ENCODE results near the gene GABRG3. TPM values are rescaled to one million over a fixed set of nuclear protein-coding genes. Genes with fewer than 3 reads are reported as not detected.
"Not testable (repeated sequence)": the region's sequence is repeated elsewhere in the genome, so short reads cannot be mapped to it uniquely, and the experiment has no call there.

The GABRG3 gene
- polyA plus RNA-seq, 1 donor, result 0.57 TPM

DNA sequence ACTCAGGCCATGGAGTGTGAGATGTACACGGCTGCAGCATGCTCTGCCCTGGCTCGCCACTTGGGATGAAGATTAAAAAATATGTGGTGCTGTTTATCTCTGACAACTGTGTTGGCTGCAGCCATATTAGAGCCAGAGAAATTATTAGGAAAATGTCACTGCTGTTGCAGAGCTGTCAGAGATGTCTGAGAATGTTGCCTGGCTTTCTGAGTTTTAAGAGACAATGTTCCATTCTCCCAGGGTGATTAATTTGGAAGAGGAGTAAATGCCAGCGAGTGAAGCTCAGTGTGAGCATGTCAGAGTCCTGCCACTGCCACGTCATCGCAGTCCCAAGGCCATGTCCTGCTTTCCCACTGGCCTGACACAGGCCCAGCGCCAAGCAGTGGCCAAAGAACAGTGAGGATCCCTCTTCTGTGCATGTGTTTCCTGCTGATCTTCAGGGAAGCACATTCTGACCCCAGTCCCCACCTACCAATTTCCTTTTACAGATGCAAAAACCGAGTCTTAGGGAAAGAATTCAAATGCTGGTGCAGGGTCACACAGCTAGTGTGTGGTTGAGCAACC, 370.9 kb downstream of the GABRG3 start:
- no peaks in the 10 kb centered on the region for H3K9me3 ChIP-seq (ENCODE audit: control insufficient read depth, low read depth, low read length)
- no CpG with 5 or more reads among the region's 7 CpGs for WGBS (ENCODE audit: insufficient coverage, low lambda C conversion rate)
- H3K4me3 ChIP-seq (ENCODE audit: low read length), result no peak overlapping the region
- DNase-seq, result no peak
- no peaks in the 10 kb centered on the region for H3K36me3 ChIP-seq (ENCODE audit: control insufficient read depth, insufficient read depth, low read length)
- no peak overlapping the region for H3K27ac ChIP-seq (ENCODE audit: low read length)
- H3K27me3 ChIP-seq (ENCODE audit: control insufficient read depth, insufficient read depth, low read length), result no peaks in the 10 kb centered on the region
- no peaks in the 10 kb centered on the region for H3K4me1 ChIP-seq (ENCODE audit: control insufficient read depth, insufficient read depth, low read length)

DNA sequence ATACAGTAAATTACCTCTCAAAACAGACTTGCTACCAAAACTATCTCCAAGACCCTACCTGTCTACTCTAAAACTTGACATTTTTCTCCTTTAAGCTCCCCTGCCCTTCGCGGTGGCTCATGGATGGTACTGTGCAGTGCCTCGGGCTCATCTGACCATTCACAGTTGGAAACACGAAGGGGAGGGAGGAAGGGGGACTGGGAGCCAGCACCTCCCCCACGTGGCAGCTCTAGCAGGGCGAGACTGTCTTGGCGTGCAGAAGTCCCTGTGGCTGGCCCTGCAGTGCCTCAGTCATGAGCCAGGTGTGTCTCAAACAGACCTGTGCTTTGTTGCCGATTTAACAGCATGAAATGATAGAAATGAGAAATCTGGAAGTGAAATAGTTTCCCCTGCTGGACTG, 372.0 kb downstream of the GABRG3 start:
- no peak overlapping the region for H3K27ac ChIP-seq (ENCODE audit: low read length)
- WGBS (ENCODE audit: insufficient coverage, low lambda C conversion rate), result no CpG with 5 or more reads among the region's 8 CpGs

DNA sequence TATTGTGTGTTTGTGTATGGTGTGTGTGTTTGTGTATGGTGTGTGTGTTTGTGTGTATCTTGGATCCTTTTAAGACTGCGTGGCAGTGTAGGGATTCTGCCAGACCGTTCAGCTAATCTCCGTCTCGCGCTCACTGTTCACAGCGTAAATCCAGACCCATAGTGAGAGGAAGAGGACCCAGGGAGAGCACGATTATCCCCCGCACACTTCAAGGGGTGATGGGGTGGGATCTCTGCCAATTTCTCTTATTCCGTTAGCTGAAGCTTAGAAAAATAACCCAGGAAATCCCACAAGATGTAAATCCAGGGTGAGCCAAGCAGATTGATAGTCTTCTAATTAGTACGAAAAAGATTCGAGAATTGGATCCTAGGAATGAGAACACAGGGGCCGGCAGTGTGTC, 381.2 kb downstream of the GABRG3 start:
- no CpG with 5 or more reads among the region's 12 CpGs for WGBS (ENCODE audit: insufficient coverage, low lambda C conversion rate)
- DNase-seq, result no peak
- no peak overlapping the region for H3K4me3 ChIP-seq (ENCODE audit: low read length)
- H3K27ac ChIP-seq (ENCODE audit: low read length), result no peak overlapping the region
- no peaks in the 10 kb centered on the region for H3K36me3 ChIP-seq (ENCODE audit: control insufficient read depth, insufficient read depth, low read length)
- H3K27me3 ChIP-seq (ENCODE audit: control insufficient read depth, insufficient read depth, low read length), result no peaks in the 10 kb centered on the region
- H3K9me3 ChIP-seq (ENCODE audit: control insufficient read depth, low read depth, low read length), result peaks cover 15% of the 10 kb centered on the region
- H3K4me1 ChIP-seq (ENCODE audit: control insufficient read depth, insufficient read depth, low read length), result no peaks in the 10 kb centered on the region

More for the DNA sequence above, 372.0 kb downstream of the GABRG3 start:
- no peaks in the 10 kb centered on the region for H3K4me1 ChIP-seq (ENCODE audit: control insufficient read depth, insufficient read depth, low read length)
- no peaks in the 10 kb centered on the region for H3K36me3 ChIP-seq (ENCODE audit: control insufficient read depth, insufficient read depth, low read length)
- H3K4me3 ChIP-seq (ENCODE audit: low read length), result no peak overlapping the region
- no peaks in the 10 kb centered on the region for H3K27me3 ChIP-seq (ENCODE audit: control insufficient read depth, insufficient read depth, low read length)
- no peaks in the 10 kb centered on the region for H3K9me3 ChIP-seq (ENCODE audit: control insufficient read depth, low read depth, low read length)
- no peak for DNase-seq

DNA sequence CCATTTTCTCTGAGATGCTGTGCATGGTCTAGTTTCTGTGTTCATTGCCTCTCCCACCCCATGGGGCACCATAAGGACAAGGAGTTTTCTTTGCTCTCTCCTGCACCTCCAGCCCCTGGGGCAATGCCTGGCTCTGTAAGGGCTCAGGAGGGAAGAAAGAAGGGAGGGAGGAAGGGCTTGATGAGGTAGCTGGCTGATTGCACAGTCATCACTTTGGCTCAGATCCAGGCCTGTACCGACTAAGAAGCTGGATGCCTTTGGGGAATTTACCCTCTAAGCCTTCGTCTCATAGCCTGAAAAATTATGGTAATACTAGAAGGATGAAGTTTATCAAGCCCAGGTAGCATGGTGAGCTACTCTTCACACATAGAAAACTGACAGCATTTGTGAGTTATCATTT, 382.9 kb downstream of the GABRG3 start:
- Histone ChIP-seq H3K4me3 (ENCODE audit: low read length) (no peak overlapping the region), H3K36me3 (ENCODE audit: control insufficient read depth, insufficient read depth, low read length) (no peaks in the 10 kb centered on the region), H3K4me1 (ENCODE audit: control insufficient read depth, insufficient read depth, low read length) (no peaks in the 10 kb centered on the region), H3K27me3 (ENCODE audit: control insufficient read depth, insufficient read depth, low read length) (peaks cover 6% of the 10 kb centered on the region), H3K27ac (ENCODE audit: low read length) (no peak overlapping the region), H3K9me3 (ENCODE audit: control insufficient read depth, low read depth, low read length) (peaks cover 15% of the 10 kb centered on the region)
- WGBS (ENCODE audit: insufficient coverage, low lambda C conversion rate), result no CpG with 5 or more reads among the region's 2 CpGs
- no peak for DNase-seq

DNA sequence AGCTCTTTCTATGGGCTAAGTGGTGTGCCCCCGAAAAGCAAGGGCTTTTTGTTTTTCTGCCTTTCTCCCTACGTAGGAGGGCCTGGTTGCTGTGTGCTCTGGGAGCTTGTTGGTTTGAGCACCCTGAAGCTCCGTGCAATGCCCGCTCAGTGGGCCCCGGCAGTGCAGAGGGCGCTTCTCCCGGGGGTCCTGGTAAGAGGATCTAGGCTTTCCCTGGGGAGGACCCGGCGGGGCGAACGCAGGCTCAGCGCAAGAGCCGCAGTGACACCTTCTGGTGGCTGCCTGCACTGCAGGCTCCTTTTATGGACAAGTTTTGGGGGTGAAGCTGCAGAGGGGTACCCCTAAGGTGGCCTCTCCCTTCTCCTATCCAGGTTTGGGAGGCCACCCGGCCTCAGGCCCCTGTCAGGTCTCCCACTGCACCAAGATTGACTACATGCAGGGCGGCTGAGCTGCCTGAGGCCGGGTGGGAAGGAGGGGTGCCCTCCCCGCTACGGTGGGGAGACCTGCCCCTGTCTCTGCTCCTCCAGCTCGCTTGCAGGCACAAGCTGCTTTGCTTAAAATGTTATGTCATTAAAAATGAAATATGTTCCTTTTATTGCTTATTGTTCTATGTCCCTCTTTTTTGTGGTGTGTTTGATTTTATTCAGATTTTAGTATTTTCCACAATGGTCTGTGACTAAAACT, 387.9 kb downstream of the GABRG3 start:
- peak; percentile 14 to 23 for DNase-seq
- no CpG with 5 or more reads among the region's 19 CpGs for WGBS (ENCODE audit: insufficient coverage, low lambda C conversion rate)
- no peaks in the 10 kb centered on the region for H3K4me1 ChIP-seq (ENCODE audit: control insufficient read depth, insufficient read depth, low read length)
- H3K27ac ChIP-seq (ENCODE audit: low read length), result no peak overlapping the region
- H3K36me3 ChIP-seq (ENCODE audit: control insufficient read depth, insufficient read depth, low read length), result no peaks in the 10 kb centered on the region
- peaks cover 7% of the 10 kb centered on the region for H3K27me3 ChIP-seq (ENCODE audit: control insufficient read depth, insufficient read depth, low read length)
- H3K9me3 ChIP-seq (ENCODE audit: control insufficient read depth, low read depth, low read length), result no peaks in the 10 kb centered on the region
- no peak overlapping the region for H3K4me3 ChIP-seq (ENCODE audit: low read length)

DNA sequence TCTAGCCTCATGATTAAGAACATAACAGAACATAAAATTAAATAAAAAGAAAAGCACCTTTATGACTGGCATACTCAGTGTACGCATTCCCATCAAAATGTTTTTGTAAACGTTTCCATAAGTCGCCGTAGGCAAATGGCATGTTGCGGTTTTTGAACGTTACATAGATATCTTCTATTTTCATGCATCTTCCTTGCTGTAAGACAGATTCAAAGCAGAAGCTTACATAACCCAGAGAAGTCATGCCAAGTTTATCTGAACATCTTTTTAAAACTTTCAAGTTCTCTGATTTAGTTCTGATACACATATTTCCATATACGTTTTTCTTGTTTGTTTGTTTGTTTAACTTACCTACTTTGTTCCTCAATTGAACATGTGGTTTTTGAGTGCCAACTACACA, 388.6 kb downstream of the GABRG3 start:
- no peaks in the 10 kb centered on the region for H3K36me3 ChIP-seq (ENCODE audit: control insufficient read depth, insufficient read depth, low read length)
- no peak for DNase-seq
- whole genome bisulfite sequencing (ENCODE audit: insufficient coverage, low lambda C conversion rate), result 97% methylated on average over 5 of the region's 7 CpGs
- H3K9me3 ChIP-seq (ENCODE audit: control insufficient read depth, low read depth, low read length), result no peaks in the 10 kb centered on the region
- no peak overlapping the region for H3K4me3 ChIP-seq (ENCODE audit: low read length)
- H3K4me1 ChIP-seq (ENCODE audit: control insufficient read depth, insufficient read depth, low read length), result no peaks in the 10 kb centered on the region
- H3K27me3 ChIP-seq (ENCODE audit: control insufficient read depth, insufficient read depth, low read length), result peaks cover 7% of the 10 kb centered on the region
- no peak overlapping the region for H3K27ac ChIP-seq (ENCODE audit: low read length)

DNA sequence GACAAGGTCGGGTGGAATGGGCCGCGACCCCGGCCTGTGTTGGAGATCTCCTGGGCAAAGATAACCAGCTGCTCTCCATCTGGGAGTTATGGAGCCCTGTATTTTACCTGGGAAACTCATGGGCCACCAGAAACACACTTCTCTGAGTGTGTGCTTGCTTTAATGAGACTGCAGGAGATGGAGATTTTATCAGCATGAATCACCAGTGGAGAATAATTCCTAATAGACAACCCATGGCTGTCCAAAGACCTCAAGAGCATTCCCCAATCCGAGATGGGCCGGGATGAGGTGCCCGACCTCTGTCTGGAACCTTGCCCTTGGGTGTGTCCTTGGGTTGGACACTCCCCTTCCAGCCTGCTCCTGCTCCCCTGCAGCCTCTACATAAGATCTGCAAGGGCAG, 389.3 kb downstream of the GABRG3 start:
- no CpG with 5 or more reads among the region's 7 CpGs for WGBS (ENCODE audit: insufficient coverage, low lambda C conversion rate)
- H3K4me1 ChIP-seq (ENCODE audit: control insufficient read depth, insufficient read depth, low read length), result no peaks in the 10 kb centered on the region
- DNase-seq, result no peak
- no peaks in the 10 kb centered on the region for H3K36me3 ChIP-seq (ENCODE audit: control insufficient read depth, insufficient read depth, low read length)
- H3K9me3 ChIP-seq (ENCODE audit: control insufficient read depth, low read depth, low read length), result no peaks in the 10 kb centered on the region
- H3K27me3 ChIP-seq (ENCODE audit: control insufficient read depth, insufficient read depth, low read length), result peaks cover 7% of the 10 kb centered on the region
- H3K4me3 ChIP-seq (ENCODE audit: low read length), result no peak overlapping the region
- no peak overlapping the region for H3K27ac ChIP-seq (ENCODE audit: low read length)

DNA sequence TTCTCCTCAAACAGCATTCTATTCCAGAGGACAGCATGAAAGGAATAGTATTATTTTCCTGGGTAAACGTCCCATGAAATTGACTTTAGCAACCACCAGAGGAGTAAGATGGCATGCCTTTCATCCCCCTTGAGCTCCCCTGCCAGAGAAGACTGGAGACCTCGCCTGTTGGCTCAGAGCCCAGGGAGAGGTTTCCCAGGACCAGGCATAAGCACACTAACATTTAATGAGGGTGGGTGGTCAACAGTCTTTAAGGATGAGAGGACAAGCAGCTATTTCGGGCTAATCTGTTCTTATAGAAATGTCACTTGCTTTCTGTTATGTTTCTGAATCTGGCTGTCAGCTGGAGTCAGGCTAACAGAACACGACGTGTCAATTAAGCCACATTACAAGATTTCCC, 390.5 kb downstream of the GABRG3 start:
- no peaks in the 10 kb centered on the region for H3K9me3 ChIP-seq (ENCODE audit: control insufficient read depth, low read depth, low read length)

DNA sequence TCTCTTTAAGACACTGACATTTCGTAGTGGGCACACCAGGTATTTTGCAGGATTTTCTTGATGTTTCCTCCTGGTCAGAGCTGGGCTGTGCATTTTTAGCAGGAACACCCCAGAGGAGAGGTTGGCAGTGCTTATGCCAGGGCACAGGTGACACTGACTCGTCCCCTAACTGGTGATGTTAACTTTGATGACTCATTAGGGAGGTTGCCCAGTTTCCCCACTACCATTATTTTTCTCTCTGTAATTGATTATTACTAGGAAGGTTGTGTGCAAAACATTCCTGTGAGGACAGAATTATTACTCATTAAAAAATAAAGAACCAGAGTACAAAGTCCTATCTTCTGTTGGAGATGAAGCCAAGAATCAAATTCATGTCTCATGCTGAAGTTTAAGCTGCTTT, 394.5 kb downstream of the GABRG3 start:
- no peak for DNase-seq
- Histone ChIP-seq H3K4me1 (ENCODE audit: control insufficient read depth, insufficient read depth, low read length) (no peaks in the 10 kb centered on the region), H3K4me3 (ENCODE audit: low read length) (no peak overlapping the region), H3K9me3 (ENCODE audit: control insufficient read depth, low read depth, low read length) (no peaks in the 10 kb centered on the region), H3K27me3 (ENCODE audit: control insufficient read depth, insufficient read depth, low read length) (no peaks in the 10 kb centered on the region), H3K27ac (ENCODE audit: low read length) (no peak overlapping the region), H3K36me3 (ENCODE audit: control insufficient read depth, insufficient read depth, low read length) (no peaks in the 10 kb centered on the region)
- WGBS (ENCODE audit: insufficient coverage, low lambda C conversion rate), result no CpG with 5 or more reads among the region's 2 CpGs

More for the DNA sequence above, 390.5 kb downstream of the GABRG3 start:
- no peak for DNase-seq
- no peaks in the 10 kb centered on the region for H3K36me3 ChIP-seq (ENCODE audit: control insufficient read depth, insufficient read depth, low read length)
- H3K4me3 ChIP-seq (ENCODE audit: low read length), result no peak overlapping the region
- H3K27ac ChIP-seq (ENCODE audit: low read length), result no peak overlapping the region
- WGBS (ENCODE audit: insufficient coverage, low lambda C conversion rate), result no CpG with 5 or more reads among the region's 5 CpGs
- H3K4me1 ChIP-seq (ENCODE audit: control insufficient read depth, insufficient read depth, low read length), result no peaks in the 10 kb centered on the region
- peaks cover 7% of the 10 kb centered on the region for H3K27me3 ChIP-seq (ENCODE audit: control insufficient read depth, insufficient read depth, low read length)

DNA sequence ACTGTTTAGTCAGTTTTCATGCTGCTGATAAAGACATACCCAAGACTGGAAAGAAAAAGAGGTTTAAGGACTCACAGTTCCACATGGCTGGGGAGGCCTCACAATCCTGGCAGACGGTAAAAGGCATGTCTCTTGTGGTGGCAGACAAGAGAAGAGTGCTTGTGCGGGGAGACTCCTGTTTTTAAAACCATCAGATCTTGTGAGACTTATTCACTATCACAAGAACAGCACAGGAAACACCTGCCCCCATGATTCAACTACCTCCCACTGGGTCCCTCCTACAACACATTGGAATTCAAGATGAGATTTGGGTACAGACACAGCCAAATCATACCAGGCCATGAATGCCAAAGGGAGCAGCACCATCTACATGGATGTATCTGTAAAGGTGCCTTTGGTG, 406.4 kb downstream of the GABRG3 start:
- not testable (repeated sequence) for H3K4me3 ChIP-seq (ENCODE audit: low read length); H3K27ac ChIP-seq (ENCODE audit: low read length); H3K27me3 ChIP-seq (ENCODE audit: control insufficient read depth, insufficient read depth, low read length); DNase-seq; H3K4me1 ChIP-seq (ENCODE audit: control insufficient read depth, insufficient read depth, low read length); H3K9me3 ChIP-seq (ENCODE audit: control insufficient read depth, low read depth, low read length); H3K36me3 ChIP-seq (ENCODE audit: control insufficient read depth, insufficient read depth, low read length)
- WGBS (ENCODE audit: insufficient coverage, low lambda C conversion rate), result no CpG with 5 or more reads among the region's 2 CpGs

Measured in large intestine (tissue), 3 donors.